Ascending aorta (tissue), 2 donors: ENCODE measurements around the gene ADAMTS12. TPM values are rescaled to one million over a fixed set of nuclear protein-coding genes. Genes with fewer than 3 reads are reported as not detected.

Experiments
- DNase-seq, 2 donors: peaks; one replicate each; pipeline ENCODE4 v3.0.0-alpha.2; 2019; ENCODE audit warnings: low spot score in 2 of 2
- H3K27ac ChIP-seq, 2 donors: fragments of 200-600 bp; sonication (generic); one replicate each; pipeline ENCODE4 v1.5.1; 2016 to 2017; ENCODE audit warnings: mild to moderate bottlenecking in 1 of 2
- H3K27me3 ChIP-seq: fragments of 200-600 bp; sonication (generic); one replicate; pipeline ENCODE4 v1.5.1; 2017
- H3K36me3 ChIP-seq, 2 donors: fragments of 200-600 bp; sonication (generic); one replicate each; pipeline ENCODE4 v1.5.1; 2016
- H3K4me1 ChIP-seq, 2 donors: fragments of 200-600 bp; sonication (generic); one replicate each; pipeline ENCODE4 v1.5.1; 2016 to 2017; ENCODE audit warnings: mild to moderate bottlenecking in 1 of 2
- H3K4me3 ChIP-seq, 2 donors: fragments of 200-600 bp; sonication (generic); one replicate each; pipeline ENCODE4 v1.5.1; 2016 to 2017; ENCODE audit warnings: mild to moderate bottlenecking in 1 of 2
- H3K9me3 ChIP-seq, 2 donors: fragments of 200-600 bp; sonication (generic); one replicate each; pipeline ENCODE4 v1.5.1; 2016
- intact Hi-C: fragments of 100-400 bp; cut with DNase I; formaldehyde crosslinking; loops from one replicate; pipeline ENCODE4 v1.15.1; 2023
- total RNA-seq: library from RNA; depleted of rRNA; stranded (reverse); fragments of >200 nt; gene quantifications from one replicate; pipeline ENCODE4 v1.1.0, GENCODE V29; 2016
- TF ChIP-seq, protein P1 (sequence below), 3 experiments: fragments of 200-600 bp in 2 of 3; fragments of 450-650 bp in 1 of 3; sonication (generic) in 2 of 3; IDR thresholded peaks; one replicate each; pipeline ENCODE4 v1.5.1; 2016 to 2019; ENCODE audit warnings: antibody characterized with exemption in 3 of 3, mild to moderate bottlenecking in 1 of 3, moderate library complexity in 1 of 3

Gene ADAMTS12
- total RNA-seq, 1 donor from 2014 or later: 1.4 TPM

DNA sequence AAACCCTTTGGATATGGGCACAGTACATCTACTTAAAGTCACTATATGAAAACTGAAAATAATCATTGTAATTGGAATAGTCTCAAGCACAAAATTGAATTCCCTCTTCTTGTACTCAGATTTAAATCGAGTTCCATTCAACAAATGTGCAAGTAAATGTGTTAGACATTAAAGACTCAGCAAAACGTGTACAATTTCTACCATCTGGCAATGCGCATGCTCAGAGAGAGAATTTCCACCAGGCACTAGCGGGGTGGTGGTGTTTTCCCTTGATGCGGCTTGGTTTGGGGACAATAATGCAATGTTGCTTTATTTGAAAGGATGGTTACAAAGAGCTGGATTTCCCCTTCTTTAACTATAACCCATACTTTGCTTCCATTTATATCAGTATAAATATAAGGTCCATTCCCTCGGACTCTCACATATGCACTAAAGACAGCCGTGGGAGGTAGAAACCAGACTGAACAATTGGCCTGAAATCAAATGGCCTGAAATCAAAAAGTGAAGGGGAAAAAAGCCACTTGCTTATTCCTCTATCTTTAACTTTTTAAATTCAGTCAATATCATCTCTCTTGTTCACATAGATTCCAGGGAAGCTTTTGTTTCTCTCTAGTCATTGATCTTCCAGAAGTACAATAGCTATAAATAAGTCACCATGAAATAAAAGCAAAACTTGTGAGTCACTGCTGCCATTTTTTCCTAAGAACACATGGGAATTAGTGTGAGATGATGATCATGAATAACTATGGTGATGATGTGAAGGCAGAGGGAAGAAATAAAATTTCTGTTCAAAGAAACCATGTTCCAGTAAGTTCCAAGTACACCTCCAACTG lies 59.2 kb downstream of the ADAMTS12 start:
- DNase-seq: no peak
- Histone ChIP-seq H3K36me3 (no peaks in the 10 kb centered on the region), H3K4me3 (no peak overlapping the region), H3K4me1 (no peaks in the 10 kb centered on the region), H3K27ac (no peak overlapping the region), H3K9me3 (no peaks in the 10 kb centered on the region), H3K27me3 (no peaks in the 10 kb centered on the region)
- intact Hi-C loops: no loop called here
- TF ChIP-seq, protein P1, sequence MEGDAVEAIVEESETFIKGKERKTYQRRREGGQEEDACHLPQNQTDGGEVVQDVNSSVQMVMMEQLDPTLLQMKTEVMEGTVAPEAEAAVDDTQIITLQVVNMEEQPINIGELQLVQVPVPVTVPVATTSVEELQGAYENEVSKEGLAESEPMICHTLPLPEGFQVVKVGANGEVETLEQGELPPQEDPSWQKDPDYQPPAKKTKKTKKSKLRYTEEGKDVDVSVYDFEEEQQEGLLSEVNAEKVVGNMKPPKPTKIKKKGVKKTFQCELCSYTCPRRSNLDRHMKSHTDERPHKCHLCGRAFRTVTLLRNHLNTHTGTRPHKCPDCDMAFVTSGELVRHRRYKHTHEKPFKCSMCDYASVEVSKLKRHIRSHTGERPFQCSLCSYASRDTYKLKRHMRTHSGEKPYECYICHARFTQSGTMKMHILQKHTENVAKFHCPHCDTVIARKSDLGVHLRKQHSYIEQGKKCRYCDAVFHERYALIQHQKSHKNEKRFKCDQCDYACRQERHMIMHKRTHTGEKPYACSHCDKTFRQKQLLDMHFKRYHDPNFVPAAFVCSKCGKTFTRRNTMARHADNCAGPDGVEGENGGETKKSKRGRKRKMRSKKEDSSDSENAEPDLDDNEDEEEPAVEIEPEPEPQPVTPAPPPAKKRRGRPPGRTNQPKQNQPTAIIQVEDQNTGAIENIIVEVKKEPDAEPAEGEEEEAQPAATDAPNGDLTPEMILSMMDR (IDR thresholded peaks at IDR 0.05): no peak

DNA sequence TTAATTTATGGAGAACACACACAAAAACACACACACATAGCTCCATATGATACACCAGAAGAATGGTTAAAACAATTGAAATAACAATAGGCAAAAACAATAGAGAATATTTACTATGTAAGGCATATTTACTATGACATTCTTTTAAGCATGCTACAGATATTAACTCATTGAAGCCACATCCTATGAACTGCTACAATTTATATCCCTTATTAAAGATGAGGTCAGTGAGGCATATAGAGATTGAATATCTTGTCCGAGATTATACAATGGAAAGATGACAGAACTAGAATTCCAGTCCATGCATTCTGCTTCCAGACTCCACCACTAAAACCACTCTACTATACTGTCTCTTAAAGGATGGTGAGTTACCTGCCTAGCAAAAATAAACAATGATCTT lies 60.7 kb downstream of the ADAMTS12 start:
- Histone ChIP-seq H3K36me3 (no peaks in the 10 kb centered on the region), H3K9me3 (no peaks in the 10 kb centered on the region), H3K4me1 (no peaks in the 10 kb centered on the region), H3K4me3 (no peak overlapping the region), H3K27ac (no peak overlapping the region), H3K27me3 (no peaks in the 10 kb centered on the region)
- DNase-seq: no peak
- TF ChIP-seq, protein P1 (IDR thresholded peaks at IDR 0.05): no peak
- intact Hi-C loops: no loop called here

GRCh38 chr5:33829430-33829829 lies 62.4 kb downstream of the ADAMTS12 start:
- no peak overlapping the region for H3K4me3 ChIP-seq
- no peaks in the 10 kb centered on the region for H3K4me1 ChIP-seq
- no peaks in the 10 kb centered on the region for H3K36me3 ChIP-seq
- DNase-seq: no peak
- no peaks in the 10 kb centered on the region for H3K27me3 ChIP-seq
- TF ChIP-seq, protein P1 (IDR thresholded peaks at IDR 0.05): no peak
- no peak overlapping the region for H3K27ac ChIP-seq
- H3K9me3 ChIP-seq: no peaks in the 10 kb centered on the region
- intact Hi-C loops: no loop called here

- intact Hi-C loops: no loop called here
- H3K36me3 ChIP-seq: no peaks in the 10 kb centered on the region
- TF ChIP-seq, protein P1 (IDR thresholded peaks at IDR 0.05): no peak
- DNase-seq: no peak
- H3K27ac ChIP-seq: no peak overlapping the region
- no peak overlapping the region for H3K4me3 ChIP-seq
- no peaks in the 10 kb centered on the region for H3K9me3 ChIP-seq
- no peaks in the 10 kb centered on the region for H3K27me3 ChIP-seq
- no peaks in the 10 kb centered on the region for H3K4me1 ChIP-seq
Measured at GRCh38 chr5:33828626-33829308, 63.0 kb downstream of the ADAMTS12 start.

- no peaks in the 10 kb centered on the region for H3K4me1 ChIP-seq
- intact Hi-C loops: no loop called here
- TF ChIP-seq, protein P1 (IDR thresholded peaks at IDR 0.05): no peak
- H3K36me3 ChIP-seq: no peaks in the 10 kb centered on the region
- DNase-seq: no peak
- H3K27ac ChIP-seq: no peak overlapping the region
- no peaks in the 10 kb centered on the region for H3K9me3 ChIP-seq
- H3K27me3 ChIP-seq: no peaks in the 10 kb centered on the region
- no peak overlapping the region for H3K4me3 ChIP-seq
Measured at GRCh38 chr5:33827885-33828284, 63.9 kb downstream of the ADAMTS12 start.
